ENCODE data around the gene TCEA2.

Gene TCEA2

GRCh38 chr20:64062596-64063388 is at the start of gene TCEA2:
TSS of gene TCEA2 (plus strand) at chr20:64063198. CDS start at chr20:64063313, 115 bp downstream.
- DNase-seq, result peak; percentile 95 to 97

GRCh38 chr20:64015635-64016034 is 47.4 kb upstream of the TCEA2 start:
- DNase-seq, result no peak

GRCh38 chr20:64021124-64021975 is 41.6 kb upstream of the TCEA2 start:
- DNase-seq, result no peak

GRCh38 chr20:64022671-64023360 is 40.2 kb upstream of the TCEA2 start:
- DNase-seq, result no peak

GRCh38 chr20:64023361-64024140 is 39.4 kb upstream of the TCEA2 start:
- no peak for DNase-seq

- DNase-seq, result no peak
Observed at GRCh38 chr20:64024141-64024990, 38.6 kb upstream of the TCEA2 start.

- no peak for DNase-seq
Observed at GRCh38 chr20:64025101-64025825, 37.7 kb upstream of the TCEA2 start.

- no peak for DNase-seq
Observed at GRCh38 chr20:64025826-64026412, 37.1 kb upstream of the TCEA2 start.

- no peak for DNase-seq
Observed at GRCh38 chr20:64027981-64028685, 34.9 kb upstream of the TCEA2 start.

GRCh38 chr20:64029293-64030117 is 33.5 kb upstream of the TCEA2 start:
- DNase-seq, result no peak

- no peak for DNase-seq
Observed at GRCh38 chr20:64030371-64031134, 32.4 kb upstream of the TCEA2 start.

GRCh38 chr20:64031822-64032314 is 31.1 kb upstream of the TCEA2 start:
- no peak for DNase-seq

- DNase-seq, result no peak
Observed at GRCh38 chr20:64032706-64033624, 30.0 kb upstream of the TCEA2 start.

- no peak for DNase-seq
Observed at GRCh38 chr20:64033981-64034493, 29.0 kb upstream of the TCEA2 start.

- peak in 1 of 2 donors; percentile 45 for DNase-seq
Observed at GRCh38 chr20:64035066-64035932, 27.7 kb upstream of the TCEA2 start.
